ENCODE results near the gene VPS13D.

Gene VPS13D

DNA sequence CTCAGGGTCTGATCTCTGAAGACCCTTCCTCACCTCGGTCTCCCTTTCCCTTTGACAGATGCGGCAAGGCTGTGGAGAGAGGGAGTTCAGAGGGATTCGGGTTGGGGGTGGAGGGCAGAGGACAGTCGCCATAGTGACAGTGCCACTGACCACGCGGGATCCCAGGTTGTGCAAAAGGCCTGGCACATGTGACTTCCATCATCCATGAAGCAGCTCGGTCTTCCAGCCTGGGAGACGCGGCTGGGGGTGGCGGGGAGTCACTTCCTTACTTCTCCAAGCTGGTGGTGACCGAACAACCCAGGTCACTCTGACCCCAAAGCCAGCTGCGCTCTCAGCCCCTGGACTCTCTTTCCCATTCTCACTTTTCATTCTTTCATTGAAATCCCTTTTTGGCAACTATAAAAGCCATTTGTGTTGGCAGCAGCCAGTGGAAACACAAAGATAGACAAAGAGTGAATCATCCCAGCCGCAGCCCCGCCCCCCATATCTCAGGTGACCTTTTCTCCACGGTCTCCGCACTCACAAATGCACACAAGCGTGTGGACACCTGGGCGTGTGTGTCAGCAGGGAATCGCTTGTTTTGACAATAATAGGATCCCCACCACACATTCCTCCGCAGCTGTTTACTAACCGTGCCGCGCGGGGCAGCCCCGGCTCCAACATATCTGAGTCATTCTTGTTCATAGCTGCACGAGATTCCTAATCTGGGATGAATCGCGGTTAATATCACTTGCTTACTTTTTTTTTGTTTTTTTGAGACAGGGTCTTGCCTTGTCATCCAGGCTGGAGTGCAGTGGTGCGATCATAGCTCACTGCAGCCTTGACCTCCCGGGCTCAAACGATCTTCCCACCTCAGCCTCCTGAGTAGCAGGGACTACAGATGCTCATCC, 319.9 kb downstream of the VPS13D start:
- TF ChIP-seq, protein P1, sequence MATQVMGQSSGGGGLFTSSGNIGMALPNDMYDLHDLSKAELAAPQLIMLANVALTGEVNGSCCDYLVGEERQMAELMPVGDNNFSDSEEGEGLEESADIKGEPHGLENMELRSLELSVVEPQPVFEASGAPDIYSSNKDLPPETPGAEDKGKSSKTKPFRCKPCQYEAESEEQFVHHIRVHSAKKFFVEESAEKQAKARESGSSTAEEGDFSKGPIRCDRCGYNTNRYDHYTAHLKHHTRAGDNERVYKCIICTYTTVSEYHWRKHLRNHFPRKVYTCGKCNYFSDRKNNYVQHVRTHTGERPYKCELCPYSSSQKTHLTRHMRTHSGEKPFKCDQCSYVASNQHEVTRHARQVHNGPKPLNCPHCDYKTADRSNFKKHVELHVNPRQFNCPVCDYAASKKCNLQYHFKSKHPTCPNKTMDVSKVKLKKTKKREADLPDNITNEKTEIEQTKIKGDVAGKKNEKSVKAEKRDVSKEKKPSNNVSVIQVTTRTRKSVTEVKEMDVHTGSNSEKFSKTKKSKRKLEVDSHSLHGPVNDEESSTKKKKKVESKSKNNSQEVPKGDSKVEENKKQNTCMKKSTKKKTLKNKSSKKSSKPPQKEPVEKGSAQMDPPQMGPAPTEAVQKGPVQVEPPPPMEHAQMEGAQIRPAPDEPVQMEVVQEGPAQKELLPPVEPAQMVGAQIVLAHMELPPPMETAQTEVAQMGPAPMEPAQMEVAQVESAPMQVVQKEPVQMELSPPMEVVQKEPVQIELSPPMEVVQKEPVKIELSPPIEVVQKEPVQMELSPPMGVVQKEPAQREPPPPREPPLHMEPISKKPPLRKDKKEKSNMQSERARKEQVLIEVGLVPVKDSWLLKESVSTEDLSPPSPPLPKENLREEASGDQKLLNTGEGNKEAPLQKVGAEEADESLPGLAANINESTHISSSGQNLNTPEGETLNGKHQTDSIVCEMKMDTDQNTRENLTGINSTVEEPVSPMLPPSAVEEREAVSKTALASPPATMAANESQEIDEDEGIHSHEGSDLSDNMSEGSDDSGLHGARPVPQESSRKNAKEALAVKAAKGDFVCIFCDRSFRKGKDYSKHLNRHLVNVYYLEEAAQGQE (IDR thresholded peaks at IDR 0.05; ENCODE audit: low read depth), result no peak; the same call in 1 of the 2 replicates
- TF ChIP-seq TEAD4 (IDR thresholded peaks at IDR 0.05) (peak; percentile 98), EP300 (IDR thresholded peaks at IDR 0.05; ENCODE audit: borderline replicate concordance) (peak; percentile 100), CEBPB (IDR thresholded peaks at IDR 0.05) (peak; percentile 71), TAF1 (IDR thresholded peaks at IDR 0.05; ENCODE audit: low read depth) (no peak; the same call in 1 of the 2 replicates), FOXM1 (IDR thresholded peaks at IDR 0.05; ENCODE audit: borderline replicate concordance, low read depth) (peak; percentile 99), NFIC (IDR thresholded peaks at IDR 0.05) (peak; percentile 100), YY1 (IDR thresholded peaks at IDR 0.05; ENCODE audit: low read depth) (no peak; the same call in 1 of the 2 replicates), RAD21 (IDR thresholded peaks at IDR 0.05; ENCODE audit: low read depth) (peak; percentile 9), CREB1 (IDR thresholded peaks at IDR 0.05; ENCODE audit: low read depth) (0 out of 2 replicates have a peak, but pooled peaks have one; percentile 49), TCF12 (IDR thresholded peaks at IDR 0.05; ENCODE audit: low read depth) (peak; percentile 100), ZBTB7A (IDR thresholded peaks at IDR 0.05; ENCODE audit: low read depth) (peak; percentile 71), EGR1 (IDR thresholded peaks at IDR 0.05) (0 out of 2 replicates have a peak, but pooled peaks have one; percentile 25)
- TF ChIP-seq, protein P2, sequence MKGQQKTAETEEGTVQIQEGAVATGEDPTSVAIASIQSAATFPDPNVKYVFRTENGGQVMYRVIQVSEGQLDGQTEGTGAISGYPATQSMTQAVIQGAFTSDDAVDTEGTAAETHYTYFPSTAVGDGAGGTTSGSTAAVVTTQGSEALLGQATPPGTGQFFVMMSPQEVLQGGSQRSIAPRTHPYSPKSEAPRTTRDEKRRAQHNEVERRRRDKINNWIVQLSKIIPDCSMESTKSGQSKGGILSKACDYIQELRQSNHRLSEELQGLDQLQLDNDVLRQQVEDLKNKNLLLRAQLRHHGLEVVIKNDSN (IDR thresholded peaks at IDR 0.05), result peak; percentile 78
- TF ChIP-seq, protein P3, sequence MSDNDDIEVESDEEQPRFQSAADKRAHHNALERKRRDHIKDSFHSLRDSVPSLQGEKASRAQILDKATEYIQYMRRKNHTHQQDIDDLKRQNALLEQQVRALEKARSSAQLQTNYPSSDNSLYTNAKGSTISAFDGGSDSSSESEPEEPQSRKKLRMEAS (IDR thresholded peaks at IDR 0.05), result peak; percentile 79

DNA sequence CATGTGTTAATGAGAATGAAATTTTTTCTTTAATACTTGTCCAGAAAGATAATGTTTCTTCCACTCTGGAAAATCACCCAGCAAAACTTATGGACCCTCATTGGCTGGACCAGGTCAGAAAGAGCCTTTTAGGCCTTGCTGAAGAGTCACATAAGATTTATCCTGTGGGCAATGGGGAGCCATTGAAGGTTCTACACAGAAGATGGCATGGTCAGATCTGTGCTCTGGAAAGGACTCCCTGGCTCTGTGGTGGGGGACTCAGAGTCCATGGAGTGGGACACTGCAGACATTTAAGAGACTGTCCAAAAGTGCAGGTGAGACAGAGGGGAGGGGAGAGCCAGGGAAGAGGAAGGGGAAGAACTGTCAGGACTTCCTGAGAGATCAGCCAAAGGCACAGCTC, 321.8 kb downstream of the VPS13D start:
- TF ChIP-seq, protein P1 (IDR thresholded peaks at IDR 0.05; ENCODE audit: low read depth), result no peak
- no peak for TF ChIP-seq ZBTB7A (IDR thresholded peaks at IDR 0.05; ENCODE audit: low read depth)
- no peak for TF ChIP-seq TEAD4 (IDR thresholded peaks at IDR 0.05)
- no peak for TF ChIP-seq YY1 (IDR thresholded peaks at IDR 0.05; ENCODE audit: low read depth)
- TF ChIP-seq FOXM1 (IDR thresholded peaks at IDR 0.05; ENCODE audit: borderline replicate concordance, low read depth), result no peak
- no peak for TF ChIP-seq EP300 (IDR thresholded peaks at IDR 0.05; ENCODE audit: borderline replicate concordance)
- TF ChIP-seq, protein P3 (IDR thresholded peaks at IDR 0.05), result no peak
- TF ChIP-seq CEBPB (IDR thresholded peaks at IDR 0.05), result no peak
- TF ChIP-seq EGR1 (IDR thresholded peaks at IDR 0.05), result no peak
- no peak for TF ChIP-seq CREB1 (IDR thresholded peaks at IDR 0.05; ENCODE audit: low read depth)
- no peak for TF ChIP-seq RAD21 (IDR thresholded peaks at IDR 0.05; ENCODE audit: low read depth)
- no peak for TF ChIP-seq NFIC (IDR thresholded peaks at IDR 0.05)
- TF ChIP-seq, protein P2 (IDR thresholded peaks at IDR 0.05), result no peak
- no peak for TF ChIP-seq TCF12 (IDR thresholded peaks at IDR 0.05; ENCODE audit: low read depth)
- TF ChIP-seq TAF1 (IDR thresholded peaks at IDR 0.05; ENCODE audit: low read depth), result no peak

DNA sequence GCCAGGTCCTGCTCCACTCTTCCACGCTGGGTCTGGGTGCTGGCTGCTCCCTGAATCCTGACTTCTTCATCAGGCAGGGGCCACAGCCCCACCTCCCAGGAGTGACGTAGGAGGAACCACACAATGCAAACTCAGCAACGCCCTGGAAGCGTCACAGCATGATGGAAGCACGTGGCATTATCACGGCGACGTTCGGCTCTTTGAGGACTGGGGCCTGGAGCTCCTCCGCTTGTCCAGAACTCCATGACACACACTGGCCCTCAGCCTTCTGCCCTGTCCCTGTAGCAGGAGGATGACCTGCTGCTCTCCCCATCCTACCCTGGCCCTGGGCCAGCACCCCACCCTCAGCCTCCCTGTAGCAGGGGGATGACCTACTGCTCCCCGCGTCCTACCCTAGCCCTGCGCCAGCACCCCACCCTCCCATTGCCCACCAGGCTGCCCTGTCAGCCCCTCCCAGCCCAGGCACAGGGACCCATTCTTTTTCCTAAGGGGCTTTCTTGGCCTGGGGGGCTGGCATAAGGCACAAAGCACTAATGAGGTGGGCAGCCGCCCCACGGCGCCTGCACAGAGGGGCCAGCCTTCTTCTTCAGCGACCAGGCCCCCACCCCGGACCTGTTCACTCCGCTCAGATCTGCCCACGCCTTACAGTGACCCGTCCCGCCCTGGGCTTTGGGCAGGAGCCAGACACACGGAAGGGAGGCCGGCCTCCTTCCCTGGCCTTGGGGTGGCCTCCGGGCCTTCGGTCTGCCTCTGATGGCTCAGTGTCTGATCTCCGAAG, 322.5 kb downstream of the VPS13D start:
- TF ChIP-seq RAD21 (IDR thresholded peaks at IDR 0.05; ENCODE audit: low read depth) (no peak), TCF12 (IDR thresholded peaks at IDR 0.05; ENCODE audit: low read depth) (0 out of 2 replicates have a peak, but pooled peaks have one; percentile 18), NFIC (IDR thresholded peaks at IDR 0.05) (peak; percentile 40; the same call in 1 of the 2 replicates), YY1 (IDR thresholded peaks at IDR 0.05; ENCODE audit: low read depth) (no peak)
- TF ChIP-seq, protein P3 (IDR thresholded peaks at IDR 0.05), result peak; percentile 64; the same call in 1 of the 2 replicates
